ENCODE measurements around the gene GMEB1.

GMEB1 gene

GRCh38 chr1:28755701-28756100 is 87.1 kb downstream of the GMEB1 start:
- no peak for TF ChIP-seq CTCF (IDR thresholded peaks at IDR 0.05; ENCODE audit: insufficient read depth, low read depth, low read length, missing control alignments)
- no peak for DNase-seq (ENCODE audit: low read depth)

GRCh38 chr1:28756846-28757245 is 88.3 kb downstream of the GMEB1 start:
- no peak for DNase-seq (ENCODE audit: low read depth)
- no peak overlapping the region for H3K4me3 ChIP-seq (ENCODE audit: low read length)

More at GRCh38 chr1:28755701-28756100, 87.1 kb downstream of the GMEB1 start:
- H3K4me3 ChIP-seq (ENCODE audit: low read length): no peak overlapping the region

GRCh38 chr1:28758420-28758819 is 89.8 kb downstream of the GMEB1 start:
- no peak for TF ChIP-seq CTCF (IDR thresholded peaks at IDR 0.05; ENCODE audit: insufficient read depth, low read depth, low read length, missing control alignments)
- H3K4me3 ChIP-seq (ENCODE audit: low read length): no peak overlapping the region
- DNase-seq (ENCODE audit: low read depth): no peak

More at GRCh38 chr1:28756846-28757245, 88.3 kb downstream of the GMEB1 start:
- TF ChIP-seq CTCF (IDR thresholded peaks at IDR 0.05; ENCODE audit: insufficient read depth, low read depth, low read length, missing control alignments): peak; percentile 18

GRCh38 chr1:28759257-28759656 is 90.7 kb downstream of the GMEB1 start:
- no peak overlapping the region for H3K4me3 ChIP-seq (ENCODE audit: low read length)
- no peak for DNase-seq (ENCODE audit: low read depth)
- TF ChIP-seq CTCF (IDR thresholded peaks at IDR 0.05; ENCODE audit: insufficient read depth, low read depth, low read length, missing control alignments): no peak

GRCh38 chr1:28761189-28761588 is 92.6 kb downstream of the GMEB1 start:
- H3K4me3 ChIP-seq (ENCODE audit: low read length): no peak overlapping the region
- DNase-seq (ENCODE audit: low read depth): no peak
- no peak for TF ChIP-seq CTCF (IDR thresholded peaks at IDR 0.05; ENCODE audit: insufficient read depth, low read depth, low read length, missing control alignments)

GRCh38 chr1:28766532-28767183 is 98.1 kb downstream of the GMEB1 start:
- no peak for DNase-seq (ENCODE audit: low read depth)
- no peak for TF ChIP-seq CTCF (IDR thresholded peaks at IDR 0.05; ENCODE audit: insufficient read depth, low read depth, low read length, missing control alignments)
- H3K4me3 ChIP-seq (ENCODE audit: low read length): no peak overlapping the region

All from epithelial cell of esophagus (primary cell).